K562 (cell line): ENCODE data around the gene CCSER1.

ENCODE experiments used
- BRD4 ChIP-seq: fragments of 200-600 bp; sonication (generic); IDR thresholded peaks from 2 replicates; pipeline ENCODE4 v1.6.1; 2017; ENCODE audit warnings: inconsistent platforms
- SMC3 ChIP-seq: conservative IDR thresholded peaks from 2 replicates; pipeline ENCODE4 v1.6.1; 2011; ENCODE audit warnings: low read depth, low read length, improper control_type of control experiment; ENCODE audit not compliant: insufficient read depth
- ZC3H4 ChIP-seq: sonication (generic); formaldehyde crosslinking; IDR thresholded peaks from 2 replicates; pipeline ENCODE4 v1.9.0; 2021; ENCODE audit warnings: missing genetic modification reagents, borderline replicate concordance

GRCh38 chr4:90084967-90085295 lies 42.3 kb upstream of the CCSER1 start:
- TF ChIP-seq BRD4 (no peak), ZC3H4 (CRISPR knock-in tag) (no peak), SMC3 (no peak)
